Measurements from ENCODE around the gene COL26A1. TPM values are rescaled to one million over a fixed set of nuclear protein-coding genes. Genes with fewer than 3 reads are reported as not detected.

COL26A1 gene
- total RNA-seq, 1 donor from 2014 or later: 128 TPM

DNA sequence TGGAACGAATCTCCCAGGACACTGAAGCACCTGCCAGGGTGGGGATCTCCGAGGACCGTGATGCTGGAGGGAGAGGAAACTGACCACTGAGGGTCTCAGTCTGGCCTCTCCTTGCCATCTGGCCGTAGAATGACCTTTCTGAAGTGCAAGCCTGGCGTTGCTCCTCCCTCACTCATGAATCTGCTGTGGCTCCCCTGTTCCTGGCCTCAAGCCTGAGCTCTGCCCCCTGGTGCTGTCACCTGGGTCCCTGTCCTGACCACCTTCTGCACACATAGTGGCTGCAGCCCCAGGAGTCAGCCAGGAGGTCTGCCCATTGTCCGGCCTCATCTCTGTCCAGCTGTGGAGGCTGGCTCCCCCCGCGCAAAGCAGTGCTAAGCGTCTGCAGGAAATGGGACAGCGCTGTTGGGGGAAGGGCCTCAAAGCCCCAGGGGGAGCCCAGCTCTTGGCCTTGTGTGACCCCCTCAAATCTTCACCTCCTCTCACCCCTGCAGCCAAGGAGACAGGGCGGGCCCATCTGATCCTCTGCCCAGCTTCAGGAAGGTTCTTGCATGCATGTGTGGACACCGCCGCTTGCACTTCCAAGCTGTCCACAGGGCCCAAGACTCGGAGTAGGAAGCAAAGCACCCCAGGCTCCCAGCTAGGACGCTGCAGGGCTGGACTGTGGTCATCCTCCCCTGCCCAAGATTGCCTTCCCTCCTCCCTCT lies 200.7 kb downstream of the COL26A1 start:
- Mint-ChIP-seq H3K4me3 (ENCODE audit: unreplicated experiment) (no peak overlapping the region), H3K27me3 (ENCODE audit: unreplicated experiment) (peaks cover 11% of the 10 kb centered on the region), H3K27ac (ENCODE audit: unreplicated experiment) (no peak overlapping the region), H3K4me1 (ENCODE audit: unreplicated experiment) (peaks cover 2% of the 10 kb centered on the region), H3K36me3 (ENCODE audit: unreplicated experiment) (peaks cover 5% of the 10 kb centered on the region), H3K9me3 (ENCODE audit: unreplicated experiment) (no peaks in the 10 kb centered on the region)
- DNase-seq (ENCODE audit: extremely low spot score, unreplicated experiment): no peak
- TF ChIP-seq, protein P1, sequence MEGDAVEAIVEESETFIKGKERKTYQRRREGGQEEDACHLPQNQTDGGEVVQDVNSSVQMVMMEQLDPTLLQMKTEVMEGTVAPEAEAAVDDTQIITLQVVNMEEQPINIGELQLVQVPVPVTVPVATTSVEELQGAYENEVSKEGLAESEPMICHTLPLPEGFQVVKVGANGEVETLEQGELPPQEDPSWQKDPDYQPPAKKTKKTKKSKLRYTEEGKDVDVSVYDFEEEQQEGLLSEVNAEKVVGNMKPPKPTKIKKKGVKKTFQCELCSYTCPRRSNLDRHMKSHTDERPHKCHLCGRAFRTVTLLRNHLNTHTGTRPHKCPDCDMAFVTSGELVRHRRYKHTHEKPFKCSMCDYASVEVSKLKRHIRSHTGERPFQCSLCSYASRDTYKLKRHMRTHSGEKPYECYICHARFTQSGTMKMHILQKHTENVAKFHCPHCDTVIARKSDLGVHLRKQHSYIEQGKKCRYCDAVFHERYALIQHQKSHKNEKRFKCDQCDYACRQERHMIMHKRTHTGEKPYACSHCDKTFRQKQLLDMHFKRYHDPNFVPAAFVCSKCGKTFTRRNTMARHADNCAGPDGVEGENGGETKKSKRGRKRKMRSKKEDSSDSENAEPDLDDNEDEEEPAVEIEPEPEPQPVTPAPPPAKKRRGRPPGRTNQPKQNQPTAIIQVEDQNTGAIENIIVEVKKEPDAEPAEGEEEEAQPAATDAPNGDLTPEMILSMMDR (IDR thresholded peaks at IDR 0.05): no peak

DNA sequence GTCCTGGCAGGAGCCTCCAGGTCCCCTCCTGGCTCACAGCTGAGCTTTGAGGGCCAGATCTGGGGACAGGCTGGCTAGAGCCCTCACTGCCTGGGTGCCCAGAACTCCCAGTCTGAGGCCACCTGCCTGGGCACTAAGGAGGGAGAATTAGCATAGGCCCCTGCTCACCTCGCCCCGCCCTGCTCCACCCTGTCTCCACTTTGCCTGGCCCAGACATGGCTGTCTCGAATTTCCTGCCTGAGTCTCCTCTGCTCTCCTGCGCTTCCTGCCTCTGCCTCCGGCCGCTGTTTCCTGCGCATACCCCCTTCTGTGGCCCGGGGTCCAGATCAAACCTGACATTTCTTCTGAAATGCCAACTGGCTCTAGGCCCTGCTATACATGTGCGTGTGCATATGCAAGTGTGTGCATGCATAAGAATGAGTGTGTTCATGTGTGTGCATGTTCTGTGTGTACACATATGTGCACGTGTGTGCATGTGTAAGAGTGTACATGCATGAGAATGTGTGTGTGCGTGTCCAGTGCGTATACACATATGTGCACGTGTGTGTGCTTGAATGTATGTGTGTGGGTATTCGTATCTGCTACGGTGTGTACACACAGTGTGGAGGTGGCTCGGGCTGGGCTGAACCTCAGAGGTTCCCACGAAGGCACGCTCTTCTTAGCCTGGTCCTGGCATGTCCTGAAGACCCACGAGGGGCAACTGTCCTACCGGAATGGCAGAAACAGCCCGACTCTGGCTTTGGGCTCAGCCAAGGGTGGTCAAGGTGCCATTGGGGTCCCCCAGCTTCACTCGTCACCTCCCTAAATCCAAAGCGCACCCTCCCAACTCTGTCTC lies 201.5 kb downstream of the COL26A1 start:
- Mint-ChIP-seq H3K27me3 (ENCODE audit: unreplicated experiment) (peaks cover 18% of the 10 kb centered on the region), H3K36me3 (ENCODE audit: unreplicated experiment) (peaks cover 2% of the 10 kb centered on the region), H3K27ac (ENCODE audit: unreplicated experiment) (no peak overlapping the region), H3K9me3 (ENCODE audit: unreplicated experiment) (peaks cover 4% of the 10 kb centered on the region), H3K4me3 (ENCODE audit: unreplicated experiment) (no peak overlapping the region), H3K4me1 (ENCODE audit: unreplicated experiment) (peaks cover 2% of the 10 kb centered on the region)
- TF ChIP-seq, protein P1 (IDR thresholded peaks at IDR 0.05): no peak
- no peak for DNase-seq (ENCODE audit: extremely low spot score, unreplicated experiment)

DNA sequence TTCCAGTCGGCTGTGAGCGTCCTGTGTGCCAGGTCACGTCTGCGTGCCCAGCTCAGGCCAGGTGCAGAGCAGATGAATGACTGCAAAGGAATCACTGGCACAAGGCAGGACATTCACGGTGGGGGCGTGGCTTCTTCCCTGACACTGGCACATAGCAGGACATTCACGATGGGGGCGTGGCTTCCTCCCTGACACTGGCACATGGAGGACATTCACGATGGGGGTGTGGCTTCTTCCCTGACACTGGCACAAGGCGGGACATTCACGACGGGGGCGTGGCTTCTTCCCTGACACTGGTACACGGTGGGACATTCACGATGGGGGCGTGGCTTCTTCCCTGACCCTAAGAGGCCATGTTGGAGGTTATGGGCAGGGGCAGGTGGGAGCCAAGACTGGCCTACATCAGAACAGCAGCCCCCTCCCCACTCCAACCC lies 202.1 kb downstream of the COL26A1 start:
- Mint-ChIP-seq H3K27me3 (ENCODE audit: unreplicated experiment) (peaks cover 21% of the 10 kb centered on the region), H3K4me3 (ENCODE audit: unreplicated experiment) (no peak overlapping the region), H3K9me3 (ENCODE audit: unreplicated experiment) (peaks cover 8% of the 10 kb centered on the region), H3K36me3 (ENCODE audit: unreplicated experiment) (peaks cover 4% of the 10 kb centered on the region), H3K4me1 (ENCODE audit: unreplicated experiment) (peaks cover 2% of the 10 kb centered on the region), H3K27ac (ENCODE audit: unreplicated experiment) (no peak overlapping the region)
- DNase-seq (ENCODE audit: extremely low spot score, unreplicated experiment): no peak
- TF ChIP-seq, protein P1 (IDR thresholded peaks at IDR 0.05): no peak

DNA sequence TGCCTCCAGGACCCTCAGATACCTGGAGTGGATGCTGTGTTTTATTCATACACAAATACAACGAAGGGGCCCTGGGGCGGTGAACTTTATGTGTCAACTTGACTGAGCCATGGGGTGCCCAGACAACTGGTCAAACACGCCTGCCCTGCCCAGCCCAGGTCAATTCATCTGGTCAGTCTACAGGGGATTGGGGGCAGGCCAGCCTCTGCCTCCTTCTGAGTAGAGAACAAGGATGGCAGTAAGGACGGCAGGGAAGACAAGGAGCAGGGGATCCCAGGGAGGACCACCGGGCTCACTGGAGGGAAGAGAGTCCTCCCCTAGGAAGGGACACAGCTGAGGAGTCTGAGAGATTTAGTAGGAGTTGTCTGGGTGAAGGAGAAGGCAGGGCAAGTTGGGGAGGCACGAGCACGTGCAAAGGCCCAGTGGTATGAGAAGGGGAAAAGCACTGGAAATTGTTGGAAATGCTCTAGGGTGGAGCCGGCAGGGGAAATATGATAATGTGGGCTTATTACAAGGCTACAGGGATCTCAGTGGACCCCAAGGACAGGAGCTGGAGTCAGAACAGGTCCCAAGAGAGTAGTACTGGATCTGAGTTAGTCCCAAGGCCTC lies 203.0 kb downstream of the COL26A1 start:
- no peak for DNase-seq (ENCODE audit: extremely low spot score, unreplicated experiment)

More for the DNA sequence above, 203.0 kb downstream of the COL26A1 start:
- Mint-ChIP-seq H3K4me3 (ENCODE audit: unreplicated experiment) (no peak overlapping the region), H3K9me3 (ENCODE audit: unreplicated experiment) (peaks cover 12% of the 10 kb centered on the region), H3K4me1 (ENCODE audit: unreplicated experiment) (peaks cover 2% of the 10 kb centered on the region), H3K36me3 (ENCODE audit: unreplicated experiment) (peaks cover 3% of the 10 kb centered on the region), H3K27ac (ENCODE audit: unreplicated experiment) (no peak overlapping the region), H3K27me3 (ENCODE audit: unreplicated experiment) (peaks cover 24% of the 10 kb centered on the region)
- TF ChIP-seq, protein P1 (IDR thresholded peaks at IDR 0.05): no peak

Measured in osteocyte (in vitro differentiated cells).